Activated naive CD4-positive, alpha-beta T cell treated with anti-CD3 and anti-CD28 coated beads, Interleukin-2, amount 10 ng/mL, durations not matched to agents 7 days and 5 days (primary cell): ENCODE data around the gene VEZF1.

Source experiments
- CTCF ChIA-PET: fragments of 350-600 bp; sonication (Branson Sonifier 250); formaldehyde crosslinking; loops from one replicate; lab custom pipeline; 2021; ENCODE audit warnings: antibody characterized with exemption; lab: Charles Lee
- DNase-seq: peaks from one replicate; pipeline ENCODE4 v3.0.0-alpha.2; 2020
- H3K27ac Mint-ChIP-seq: one replicate; pipeline ENCODE4 v1.8.0; 2021; ENCODE audit warnings: mild to moderate bottlenecking, moderate library complexity, mixed read lengths
- H3K27me3 Mint-ChIP-seq: one replicate; pipeline ENCODE4 v1.8.0; 2021; ENCODE audit warnings: mild to moderate bottlenecking, mixed read lengths
- H3K36me3 Mint-ChIP-seq: one replicate; pipeline ENCODE4 v1.8.0; 2021; ENCODE audit warnings: mixed read lengths
- H3K4me1 Mint-ChIP-seq: one replicate; pipeline ENCODE4 v1.8.0; 2021; ENCODE audit warnings: mixed read lengths
- H3K4me3 Mint-ChIP-seq: one replicate; pipeline ENCODE4 v1.8.0; 2021; ENCODE audit warnings: mild to moderate bottlenecking, moderate library complexity, mixed read lengths
- H3K9me3 Mint-ChIP-seq: one replicate; pipeline ENCODE4 v1.8.0; 2021; ENCODE audit warnings: mixed read lengths

Gene VEZF1

DNA sequence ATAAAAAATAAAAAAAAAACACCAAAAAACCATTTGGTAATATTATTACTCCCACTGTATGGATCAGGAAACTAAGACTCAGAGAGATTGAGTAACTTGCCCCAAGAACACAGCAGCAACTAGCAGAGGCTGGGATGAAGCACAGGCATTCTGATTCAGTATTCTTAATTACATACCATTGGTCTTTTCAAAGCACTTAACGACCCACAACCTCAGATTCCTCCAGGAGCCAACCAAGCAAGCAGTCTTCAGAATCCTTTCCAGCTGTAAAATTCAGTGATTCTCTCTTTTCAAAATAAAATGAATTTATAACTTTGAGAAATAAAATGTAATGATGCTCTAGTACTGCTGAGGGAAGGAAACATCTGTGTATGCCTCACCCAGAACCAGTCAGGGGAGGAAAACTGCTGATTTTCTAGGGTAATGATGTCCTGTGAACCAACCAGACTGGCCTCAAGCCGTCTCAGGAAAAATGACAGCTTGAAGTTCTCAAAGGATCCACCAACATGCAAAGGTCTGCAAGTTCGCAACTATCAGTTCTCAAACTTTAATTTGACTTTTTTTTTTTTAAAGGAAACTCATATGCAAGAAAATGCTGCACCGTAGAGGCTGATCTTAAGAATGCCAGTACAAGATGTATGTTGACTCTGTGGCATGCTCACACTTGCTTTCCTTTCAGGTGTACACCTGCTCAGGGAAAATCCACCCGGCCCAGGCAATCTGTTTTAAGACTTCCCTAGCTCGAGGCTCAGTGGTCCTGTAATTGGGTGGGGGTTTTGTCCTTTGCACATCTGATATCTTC is 41.9 kb downstream of the VEZF1 start:
- DNase-seq: no peak
- Mint-ChIP-seq H3K4me3 (peak overlapping the region; percentile 44), H3K36me3 (no peaks in the 10 kb centered on the region), H3K27me3 (peaks cover 51% of the 10 kb centered on the region), H3K4me1 (peaks cover 42% of the 10 kb centered on the region), H3K9me3 (no peaks in the 10 kb centered on the region), H3K27ac (no peak overlapping the region)
- CTCF ChIA-PET: interaction anchor here (0.7 to 1.0 kb wide), 2 partner anchors 41 to 61 kb away, joined by 3 to 4 read pairs; no protein-coding TSS in a partner anchor

DNA sequence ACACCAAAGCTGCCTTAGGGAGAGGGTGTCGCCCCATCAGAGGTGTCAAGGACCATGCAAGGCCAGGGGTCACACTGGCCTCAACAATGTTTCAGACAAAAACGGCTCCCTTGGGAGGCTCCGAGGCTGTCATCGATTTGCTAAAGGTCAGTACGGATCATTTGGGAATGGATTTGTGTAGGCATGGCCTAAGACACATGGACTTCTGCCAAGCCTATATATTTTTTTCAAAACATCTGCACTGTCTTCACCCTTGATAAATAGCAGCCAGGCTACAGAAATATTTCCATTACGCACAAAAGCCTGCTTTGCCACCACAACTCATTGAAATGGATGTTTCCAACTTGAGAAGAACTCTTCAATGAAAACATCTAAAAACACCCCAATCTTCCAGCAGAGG is 43.1 kb downstream of the VEZF1 start:
- Mint-ChIP-seq H3K4me1 (peaks cover 35% of the 10 kb centered on the region), H3K36me3 (no peaks in the 10 kb centered on the region), H3K9me3 (no peaks in the 10 kb centered on the region), H3K27me3 (peaks cover 62% of the 10 kb centered on the region), H3K27ac (no peak overlapping the region), H3K4me3 (no peak overlapping the region)
- DNase-seq: no peak
- CTCF ChIA-PET: no interaction called here

DNA sequence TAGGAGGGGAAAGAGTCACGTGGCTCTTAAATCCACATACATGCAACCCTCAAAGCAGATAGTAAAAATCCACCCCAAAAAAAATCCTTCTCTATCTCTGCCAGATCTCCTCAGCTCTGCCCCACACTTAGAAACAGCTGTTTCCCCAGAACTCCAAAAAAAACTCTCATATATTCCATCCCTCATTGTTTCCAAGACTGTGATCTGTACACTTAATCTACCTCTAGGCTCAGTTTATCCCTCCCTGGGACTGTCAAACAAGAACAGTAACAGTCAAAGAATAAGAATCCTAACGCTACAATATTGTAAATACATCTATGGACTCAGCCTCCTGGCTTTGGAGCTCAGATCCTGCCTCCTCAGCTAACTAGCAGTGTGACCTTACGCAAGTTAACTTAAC is 44.4 kb downstream of the VEZF1 start:
- no peaks in the 10 kb centered on the region for H3K9me3 Mint-ChIP-seq
- H3K36me3 Mint-ChIP-seq: no peaks in the 10 kb centered on the region
- DNase-seq: no peak
- CTCF ChIA-PET: interaction anchor here (0.6 kb wide), 1 partner anchor 704 kb away, joined by 4 read pairs; no protein-coding TSS in a partner anchor
- peaks cover 28% of the 10 kb centered on the region for H3K4me1 Mint-ChIP-seq
- no peak overlapping the region for H3K4me3 Mint-ChIP-seq
- no peak overlapping the region for H3K27ac Mint-ChIP-seq
- H3K27me3 Mint-ChIP-seq: peaks cover 73% of the 10 kb centered on the region

DNA sequence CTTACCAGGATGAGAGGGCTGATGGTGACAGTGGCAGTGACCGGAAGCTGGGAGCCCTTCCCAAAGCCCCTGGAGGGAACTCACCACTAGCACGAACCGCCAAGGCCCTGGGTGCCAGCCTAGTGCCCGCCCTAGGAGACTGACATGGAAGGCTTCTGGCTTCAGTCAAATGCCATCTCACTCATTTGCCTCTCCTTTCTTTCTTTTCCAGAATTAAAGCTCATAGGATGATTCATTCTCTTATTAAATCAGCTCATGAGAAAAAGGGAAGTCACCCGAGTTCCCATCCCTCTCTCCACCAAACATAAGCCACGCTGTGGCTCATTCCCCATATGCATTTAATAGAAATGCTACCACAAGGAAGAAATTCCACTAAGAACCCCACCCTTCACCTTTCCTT is 44.9 kb downstream of the VEZF1 start:
- Mint-ChIP-seq H3K27me3 (peaks cover 69% of the 10 kb centered on the region), H3K9me3 (no peaks in the 10 kb centered on the region), H3K4me3 (no peak overlapping the region), H3K36me3 (no peaks in the 10 kb centered on the region), H3K27ac (no peak overlapping the region), H3K4me1 (peaks cover 23% of the 10 kb centered on the region)
- DNase-seq: no peak
- CTCF ChIA-PET: no interaction called here

DNA sequence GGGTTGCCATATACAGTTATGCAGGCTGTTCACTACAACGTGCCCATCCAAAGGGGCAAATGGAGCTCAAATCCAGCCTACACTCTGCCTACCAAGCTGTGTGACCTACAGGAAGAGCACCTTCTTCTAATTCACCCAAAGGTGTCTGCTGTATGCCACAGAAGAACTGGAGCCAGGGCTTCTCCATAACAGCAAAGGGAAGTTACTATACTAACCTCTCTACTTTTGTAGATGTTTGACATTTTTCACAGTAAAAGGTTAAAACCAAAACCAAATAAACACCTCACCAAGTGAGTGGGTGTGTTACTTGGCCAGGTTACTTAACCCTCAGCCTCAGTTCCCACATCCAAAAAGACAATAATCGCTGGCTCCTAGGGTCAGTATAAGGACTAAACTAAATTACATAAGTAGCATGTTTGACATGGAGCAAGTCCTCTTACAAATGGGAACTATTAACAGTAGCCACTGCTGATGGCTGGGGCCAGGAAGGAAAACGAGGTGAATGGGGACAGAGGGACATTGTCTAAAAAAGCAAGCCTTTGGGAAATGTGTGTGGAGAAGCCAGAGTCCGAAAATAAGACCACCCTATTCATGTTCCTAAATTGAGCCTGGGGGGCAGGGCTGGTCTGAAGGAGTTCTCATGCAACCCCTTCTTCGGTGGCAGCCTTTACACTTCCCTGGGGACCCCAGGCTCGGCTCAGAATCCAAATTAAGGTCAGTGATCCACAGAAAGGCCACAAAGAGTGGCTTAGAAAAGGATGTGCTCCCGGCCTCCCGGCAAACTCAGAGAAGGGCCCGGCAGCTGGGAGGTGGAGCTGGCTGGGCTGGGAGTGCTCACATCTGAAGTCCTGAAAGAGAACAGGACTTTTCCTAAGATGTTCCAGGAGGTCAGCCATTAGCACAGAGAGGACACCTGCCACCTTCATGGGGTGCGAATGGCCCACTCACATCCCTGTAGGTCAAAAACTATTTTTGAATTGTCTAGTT is 46.4 kb downstream of the VEZF1 start:
- Mint-ChIP-seq H3K27ac (no peak overlapping the region), H3K36me3 (no peaks in the 10 kb centered on the region), H3K27me3 (peaks cover 65% of the 10 kb centered on the region), H3K4me1 (peaks cover 14% of the 10 kb centered on the region), H3K4me3 (no peak overlapping the region), H3K9me3 (no peaks in the 10 kb centered on the region)
- DNase-seq: no peak
- CTCF ChIA-PET: no interaction called here

DNA sequence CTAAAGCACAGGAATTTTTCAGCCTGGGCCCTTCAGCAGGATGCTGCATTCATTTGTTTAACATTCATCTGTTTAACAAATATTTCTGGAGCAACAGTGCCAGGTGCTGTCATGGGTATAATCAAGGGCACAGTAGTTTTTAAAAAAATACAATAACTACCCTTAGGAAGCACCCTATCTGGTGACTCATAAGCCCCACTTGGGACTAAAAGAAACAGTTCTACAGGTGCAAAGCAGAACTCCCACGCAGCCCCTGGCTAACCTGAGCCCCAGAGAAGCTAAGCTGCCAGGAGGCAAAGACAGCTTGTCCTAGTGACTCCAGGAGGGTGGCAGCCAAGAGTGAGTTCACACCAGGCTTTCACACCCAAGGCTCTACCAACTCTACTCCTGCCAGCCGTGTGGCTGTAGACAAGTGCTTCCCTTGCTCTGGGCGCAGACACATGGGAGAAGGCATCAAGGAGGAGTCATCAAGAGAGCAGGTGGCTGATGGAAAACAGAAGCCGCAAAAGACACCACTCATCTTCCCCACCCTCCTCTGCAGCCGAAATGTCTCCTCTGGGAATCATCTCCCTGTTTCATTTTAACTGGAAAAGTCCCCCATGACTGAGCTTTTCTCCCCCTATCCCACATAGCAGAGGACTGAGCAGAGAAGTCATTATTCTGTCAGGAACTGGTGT is 47.3 kb downstream of the VEZF1 start:
- no peaks in the 10 kb centered on the region for H3K9me3 Mint-ChIP-seq
- H3K36me3 Mint-ChIP-seq: no peaks in the 10 kb centered on the region
- peaks cover 8% of the 10 kb centered on the region for H3K4me1 Mint-ChIP-seq
- H3K27ac Mint-ChIP-seq: no peak overlapping the region
- H3K27me3 Mint-ChIP-seq: peaks cover 61% of the 10 kb centered on the region
- DNase-seq: no peak
- CTCF ChIA-PET: no interaction called here
- H3K4me3 Mint-ChIP-seq: no peak overlapping the region

DNA sequence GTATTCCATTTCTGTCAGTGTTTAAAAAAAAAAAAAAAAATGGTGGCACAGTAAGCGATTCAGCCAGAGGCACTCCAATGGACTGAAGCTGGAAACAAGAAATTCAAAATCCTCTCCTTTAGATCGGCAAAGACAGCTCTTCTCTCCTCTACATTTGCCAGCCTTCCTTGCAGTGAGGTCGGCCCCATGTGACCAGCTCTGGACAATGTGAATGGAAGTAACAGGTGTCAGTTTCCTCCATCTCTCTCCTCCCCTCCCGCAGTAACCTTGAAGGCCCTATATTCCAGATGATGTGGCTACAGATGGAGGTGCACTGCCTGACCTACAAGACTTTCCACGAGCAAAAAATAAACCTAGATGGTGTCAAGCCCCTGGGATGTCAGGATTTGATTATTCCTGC is 47.8 kb downstream of the VEZF1 start:
- no peak for DNase-seq
- peaks cover 8% of the 10 kb centered on the region for H3K4me1 Mint-ChIP-seq
- no peaks in the 10 kb centered on the region for H3K36me3 Mint-ChIP-seq
- H3K9me3 Mint-ChIP-seq: no peaks in the 10 kb centered on the region
- CTCF ChIA-PET: interaction anchor here (0.9 to 1.1 kb wide), 2 partner anchors 10 to 48 kb away, joined by 3 to 5 read pairs; no protein-coding TSS in a partner anchor
- peaks cover 65% of the 10 kb centered on the region for H3K27me3 Mint-ChIP-seq
- H3K4me3 Mint-ChIP-seq: no peak overlapping the region
- no peak overlapping the region for H3K27ac Mint-ChIP-seq

DNA sequence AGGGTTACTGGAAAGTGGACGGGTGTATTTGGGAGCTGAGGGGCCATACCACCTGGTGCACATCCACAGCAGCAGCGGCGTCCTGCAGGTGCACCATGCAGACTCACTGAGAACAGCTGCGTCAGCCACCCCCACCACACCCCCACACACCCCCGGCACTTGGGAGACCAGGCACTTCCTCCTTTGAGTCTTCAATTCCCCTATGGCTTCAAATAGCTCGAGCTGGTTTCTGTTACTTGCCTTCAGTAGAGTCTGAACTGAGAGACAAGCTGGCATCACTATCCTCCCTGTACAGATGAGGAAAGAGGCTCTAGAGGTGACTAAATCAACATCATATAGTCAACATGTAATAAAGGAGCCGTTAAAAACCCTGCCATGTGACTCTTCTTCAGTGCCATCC is 48.3 kb downstream of the VEZF1 start:
- CTCF ChIA-PET: interaction anchor here (0.9 to 1.4 kb wide), 3 partner anchors 10 to 49 kb away, joined by 3 to 5 read pairs (median 3); no protein-coding TSS in a partner anchor
- Mint-ChIP-seq H3K4me1 (peaks cover 8% of the 10 kb centered on the region), H3K4me3 (no peak overlapping the region), H3K27me3 (peaks cover 62% of the 10 kb centered on the region), H3K9me3 (no peaks in the 10 kb centered on the region), H3K36me3 (no peaks in the 10 kb centered on the region), H3K27ac (no peak overlapping the region)
- DNase-seq: peak; percentile 38

DNA sequence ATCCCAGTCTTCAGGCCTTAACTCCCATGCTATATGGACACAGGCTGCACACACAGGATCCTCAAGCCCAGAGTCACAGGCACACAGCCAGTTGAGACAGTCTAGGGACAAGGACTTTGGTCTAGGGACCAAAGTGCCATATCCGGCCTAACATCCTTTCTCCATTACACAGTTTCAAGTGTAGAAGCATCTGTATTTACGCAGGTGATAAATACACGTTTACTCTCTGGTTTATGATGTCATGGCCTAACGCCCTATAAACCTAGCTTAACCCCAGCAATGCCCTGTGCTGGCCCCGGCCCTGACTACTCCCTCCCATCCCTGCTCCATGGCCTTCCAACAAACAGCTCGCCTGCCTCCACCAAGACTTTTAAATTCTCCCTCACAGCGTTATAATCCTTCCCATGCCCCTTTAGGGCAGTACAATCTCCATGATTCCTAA is 50.0 kb downstream of the VEZF1 start:
- CTCF ChIA-PET: interaction anchor here (1.2 to 1.5 kb wide), 2 partner anchors 30 to 173 kb away, joined by 3 read pairs; no protein-coding TSS in a partner anchor
- no peak overlapping the region for H3K4me3 Mint-ChIP-seq

DNA sequence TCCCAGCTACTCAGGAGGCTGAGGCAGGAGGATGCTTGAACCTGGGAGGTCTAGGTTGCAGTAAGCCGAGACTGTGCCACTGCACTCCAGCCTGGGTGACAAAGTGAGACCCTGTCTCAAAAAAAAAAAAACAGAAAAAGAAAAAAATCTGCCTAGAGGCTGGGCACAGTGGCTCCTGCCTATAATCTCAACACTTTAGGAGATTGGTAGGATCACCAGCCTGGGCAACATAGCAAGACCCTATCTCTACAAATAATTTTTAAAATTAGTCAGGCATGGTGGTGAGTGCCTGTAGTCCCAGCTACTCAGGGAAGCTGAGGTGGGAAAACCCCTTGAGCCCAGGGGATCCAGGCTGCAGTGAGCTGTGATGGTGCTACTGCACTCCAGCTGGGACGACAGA is 50.6 kb downstream of the VEZF1 start:
- peaks cover 60% of the 10 kb centered on the region for H3K27me3 Mint-ChIP-seq

More for the DNA sequence above, 50.0 kb downstream of the VEZF1 start:
- Mint-ChIP-seq H3K36me3 (no peaks in the 10 kb centered on the region), H3K4me1 (peaks cover 8% of the 10 kb centered on the region), H3K9me3 (no peaks in the 10 kb centered on the region), H3K27me3 (peaks cover 58% of the 10 kb centered on the region), H3K27ac (no peak overlapping the region)
- DNase-seq: no peak

DNA sequence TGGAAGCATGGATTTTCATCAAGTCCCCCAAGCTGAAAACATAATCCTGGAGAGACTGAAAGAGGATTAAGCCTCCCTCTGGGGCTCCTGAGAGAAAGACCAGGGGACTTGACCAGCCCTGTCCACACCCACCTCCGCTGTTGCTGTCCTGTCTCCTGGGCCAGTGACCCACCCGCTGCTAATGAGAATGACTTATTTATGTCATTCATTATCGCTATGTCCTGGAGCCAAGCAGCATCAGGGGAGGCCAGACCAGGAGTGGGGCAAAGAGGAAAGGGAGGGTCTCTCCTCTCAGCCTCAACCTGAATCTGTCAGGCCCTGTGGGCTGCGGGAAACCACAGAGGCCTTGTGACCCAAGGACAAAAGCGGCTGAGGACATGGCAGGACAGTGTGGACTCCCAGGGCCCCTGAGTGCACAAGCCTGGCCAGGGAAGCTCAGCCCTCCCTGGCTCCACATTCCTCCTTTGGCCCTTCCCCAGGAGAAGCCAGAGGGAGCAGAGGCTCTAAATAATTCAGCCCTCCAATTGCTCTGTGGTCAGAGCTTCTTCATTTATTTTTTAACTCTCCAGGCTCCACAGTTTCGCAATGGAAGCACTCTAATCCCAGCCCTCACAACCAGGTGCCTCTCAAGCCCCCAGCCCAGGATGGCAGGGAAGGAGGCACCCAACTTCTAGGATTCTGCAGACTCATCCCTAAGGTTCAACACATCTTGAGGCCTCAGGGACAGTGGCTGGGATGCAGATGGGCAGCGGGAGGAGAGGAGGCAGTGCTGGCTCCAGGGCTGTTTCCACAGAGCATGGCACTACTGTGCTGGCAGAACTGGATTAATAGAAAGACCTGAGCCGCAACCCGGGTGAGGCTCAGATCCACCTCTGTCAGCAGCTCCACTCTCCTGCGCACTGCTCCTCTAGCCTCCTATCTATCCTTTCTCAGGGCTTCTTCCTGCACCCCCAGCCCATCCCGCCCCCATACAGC is 51.9 kb downstream of the VEZF1 start:
- no peaks in the 10 kb centered on the region for H3K9me3 Mint-ChIP-seq
- H3K27me3 Mint-ChIP-seq: peaks cover 65% of the 10 kb centered on the region
- DNase-seq: no peak
- H3K4me1 Mint-ChIP-seq: peaks cover 8% of the 10 kb centered on the region
- CTCF ChIA-PET: no interaction called here
- no peak overlapping the region for H3K27ac Mint-ChIP-seq
- no peak overlapping the region for H3K4me3 Mint-ChIP-seq
- H3K36me3 Mint-ChIP-seq: no peaks in the 10 kb centered on the region

More for the DNA sequence above, 50.6 kb downstream of the VEZF1 start:
- Mint-ChIP-seq H3K4me1 (peaks cover 8% of the 10 kb centered on the region), H3K4me3 (no peak overlapping the region), H3K36me3 (no peaks in the 10 kb centered on the region), H3K27ac (no peak overlapping the region), H3K9me3 (no peaks in the 10 kb centered on the region)
- no peak for DNase-seq
- CTCF ChIA-PET: no interaction called here

DNA sequence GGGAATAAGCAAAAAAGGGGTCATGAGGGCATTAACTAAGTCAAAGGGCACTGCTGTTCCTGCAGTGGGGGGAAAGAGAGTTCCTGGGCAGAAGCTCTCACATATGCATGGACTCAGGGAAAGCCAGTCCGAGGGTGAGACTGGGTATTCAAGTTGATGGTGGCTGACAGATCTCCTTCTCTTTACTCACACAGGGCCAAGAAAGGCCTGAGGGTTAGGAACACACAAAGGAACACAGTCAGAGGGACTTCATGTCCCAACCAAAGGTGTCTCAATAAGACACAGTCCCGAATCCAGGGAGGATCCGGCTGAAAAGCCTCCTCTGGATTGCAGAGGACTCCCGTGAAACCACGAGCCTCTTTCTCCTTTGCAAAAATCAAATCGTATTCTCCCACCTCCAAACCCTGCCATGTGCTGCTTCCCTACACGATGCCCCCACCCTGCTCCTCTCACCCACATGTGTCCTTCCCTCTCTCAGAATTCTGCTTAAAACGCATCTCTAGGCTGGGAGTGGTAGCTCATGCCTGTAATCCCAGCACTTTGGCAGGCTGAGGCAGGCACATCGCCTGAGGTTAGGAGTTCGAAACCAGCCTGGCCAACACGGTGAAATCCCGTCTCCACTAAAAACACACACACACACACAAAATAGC is 56.4 kb downstream of the VEZF1 start:
- no peak for DNase-seq
- H3K9me3 Mint-ChIP-seq: no peaks in the 10 kb centered on the region
- H3K27ac Mint-ChIP-seq: no peak overlapping the region
- CTCF ChIA-PET: interaction anchor here (1.3 kb wide), 1 partner anchor 39 kb away, joined by 3 read pairs; no protein-coding TSS in a partner anchor
- H3K36me3 Mint-ChIP-seq: no peaks in the 10 kb centered on the region
- no peak overlapping the region for H3K4me3 Mint-ChIP-seq
- no peaks in the 10 kb centered on the region for H3K4me1 Mint-ChIP-seq
- H3K27me3 Mint-ChIP-seq: peaks cover 68% of the 10 kb centered on the region
